ENCODE measurements around the gene RNF130.

RNF130 gene

DNA sequence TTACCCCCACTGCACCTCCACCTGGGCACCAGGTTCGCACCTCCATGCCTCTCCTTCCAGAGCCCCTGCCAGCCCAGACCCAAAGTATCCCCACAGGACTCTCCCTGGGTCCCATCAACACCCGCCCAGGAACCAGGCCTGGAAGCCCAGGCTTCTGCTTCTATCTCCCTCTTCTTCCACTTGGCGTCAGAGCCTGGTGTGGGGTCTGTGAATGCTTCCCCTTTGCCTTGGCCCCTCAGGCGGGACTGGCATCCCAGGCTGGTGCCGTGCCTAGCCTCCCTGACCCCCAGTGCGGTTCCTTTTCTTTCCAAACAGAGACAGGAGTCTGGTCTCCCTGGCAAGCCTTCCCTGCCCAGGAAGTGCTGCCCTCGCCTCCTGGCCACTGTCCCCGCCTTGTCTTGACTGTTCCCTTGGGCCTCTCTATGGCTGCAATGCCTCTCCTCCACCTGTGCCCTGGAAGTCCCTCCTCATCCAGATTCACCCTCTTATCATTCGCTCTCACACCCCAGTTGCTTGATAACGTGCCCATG lies 156.1 kb downstream of the RNF130 start:
- DNase-seq (ENCODE audit: low spot score) = no peak

GRCh38 chr5:179914032-179914755 lies 157.4 kb downstream of the RNF130 start:
- peak; percentile 71 for DNase-seq (ENCODE audit: low spot score)

- DNase-seq (ENCODE audit: low spot score) = no peak
Measured at GRCh38 chr5:179913461-179913860, 158.1 kb downstream of the RNF130 start.

DNA sequence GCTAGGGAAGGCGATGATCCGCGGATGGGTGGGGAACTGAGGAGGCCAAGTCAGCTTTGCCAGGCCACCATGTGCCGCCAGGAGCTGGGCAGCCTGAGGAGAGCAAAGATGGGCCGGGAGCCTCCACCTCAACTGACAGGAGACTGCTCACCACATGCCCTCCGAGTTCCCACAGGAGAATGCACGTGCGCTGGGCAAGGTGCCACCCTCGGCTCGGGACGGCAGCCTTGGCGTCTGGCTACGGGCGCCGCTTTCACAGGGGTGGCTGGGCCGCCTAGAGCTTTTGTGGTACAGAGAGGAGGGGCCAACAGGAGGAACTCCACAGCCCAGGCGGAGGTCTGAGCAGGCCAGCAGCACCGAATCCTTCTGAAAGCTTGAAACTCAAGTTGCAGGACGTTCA lies 158.6 kb downstream of the RNF130 start:
- no peak for DNase-seq (ENCODE audit: low spot score)

- DNase-seq (ENCODE audit: low spot score) = no peak
Measured at GRCh38 chr5:179912386-179912785, 159.2 kb downstream of the RNF130 start.

- no peak for DNase-seq (ENCODE audit: low spot score)
Measured at GRCh38 chr5:179909224-179909623, 162.3 kb downstream of the RNF130 start.

GRCh38 chr5:179908528-179908927 lies 163.0 kb downstream of the RNF130 start:
- no peak for DNase-seq (ENCODE audit: low spot score)

GRCh38 chr5:179907556-179908324 lies 163.8 kb downstream of the RNF130 start, which contains the start of gene TBC1D9B:
Gene TBC1D9B, minus strand, starts transcription at chr5:179907897. Its CDS starts 76 bp downstream, at chr5:179907821.
- peak; percentile 97 for DNase-seq (ENCODE audit: low spot score)

DNA sequence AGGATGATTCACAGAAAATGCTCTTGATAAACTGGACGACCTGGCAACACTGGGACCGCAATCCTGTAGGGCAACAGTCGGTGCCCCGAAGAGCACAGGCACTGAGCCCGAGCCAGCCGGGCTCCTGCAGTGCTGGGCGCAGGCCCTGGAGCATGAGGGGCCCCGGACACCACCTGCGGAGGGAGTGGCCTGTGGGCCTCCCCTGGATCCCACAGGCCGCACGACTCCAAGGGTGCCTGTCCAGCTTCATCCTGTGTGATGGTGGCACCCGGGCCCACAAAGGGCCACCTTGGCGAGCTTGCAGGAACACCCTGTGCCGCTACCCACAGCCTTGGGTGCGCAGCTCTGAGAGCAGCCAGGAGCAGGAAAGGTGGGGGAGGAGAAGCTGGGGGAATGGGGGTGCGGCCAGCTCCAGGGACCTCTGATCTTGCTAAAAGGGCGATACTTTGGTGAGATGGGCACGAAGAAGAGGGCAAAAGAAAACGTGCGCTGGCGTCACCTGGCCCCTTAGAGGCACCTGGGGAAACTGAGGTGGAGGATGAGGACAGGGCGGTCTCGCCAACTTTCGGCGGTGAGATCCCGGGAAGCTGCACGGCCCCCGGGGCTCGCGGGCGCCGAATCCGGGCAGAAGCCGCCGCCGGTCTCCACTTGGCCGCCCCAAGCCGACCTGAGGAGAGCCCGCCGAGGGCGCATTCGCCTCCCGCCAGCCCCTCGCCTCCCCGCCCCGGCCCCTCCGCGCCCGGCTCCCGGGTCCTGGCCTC lies 164.6 kb downstream of the RNF130 start:
- peak; percentile 72 for DNase-seq (ENCODE audit: low spot score)

DNA sequence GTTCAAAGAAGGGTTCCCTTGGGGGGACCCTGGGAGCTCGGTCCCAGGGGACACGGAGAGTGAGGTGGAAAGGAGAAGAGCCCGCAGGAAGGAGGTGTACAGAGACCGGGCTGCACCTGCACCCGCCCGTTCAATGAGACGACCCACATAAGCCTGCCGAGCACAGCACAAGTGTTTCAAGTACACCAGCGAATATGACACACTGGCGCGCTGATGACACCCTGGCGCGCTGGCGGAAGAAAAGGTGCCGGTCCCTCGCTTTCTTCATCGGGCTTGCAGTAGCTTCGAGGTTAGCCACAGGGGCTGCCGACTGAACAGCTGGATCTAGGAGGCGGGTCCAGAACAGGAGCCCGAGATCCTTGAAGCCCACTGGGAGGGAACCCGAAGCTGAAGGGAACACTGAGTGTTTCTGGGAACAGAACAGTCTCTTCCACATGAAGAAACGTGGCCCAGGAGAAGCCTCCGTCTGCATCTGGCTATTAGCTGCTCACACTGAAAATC lies 165.2 kb downstream of the RNF130 start:
- DNase-seq (ENCODE audit: low spot score) = no peak

GRCh38 chr5:179905161-179905560 lies 166.4 kb downstream of the RNF130 start:
- no peak for DNase-seq (ENCODE audit: low spot score)
